ENCODE measurements around the gene MECR.

GRCh38 chr1:29269382-29269781 is 38.6 kb upstream of the MECR start:
- TF ChIP-seq, protein P1, sequence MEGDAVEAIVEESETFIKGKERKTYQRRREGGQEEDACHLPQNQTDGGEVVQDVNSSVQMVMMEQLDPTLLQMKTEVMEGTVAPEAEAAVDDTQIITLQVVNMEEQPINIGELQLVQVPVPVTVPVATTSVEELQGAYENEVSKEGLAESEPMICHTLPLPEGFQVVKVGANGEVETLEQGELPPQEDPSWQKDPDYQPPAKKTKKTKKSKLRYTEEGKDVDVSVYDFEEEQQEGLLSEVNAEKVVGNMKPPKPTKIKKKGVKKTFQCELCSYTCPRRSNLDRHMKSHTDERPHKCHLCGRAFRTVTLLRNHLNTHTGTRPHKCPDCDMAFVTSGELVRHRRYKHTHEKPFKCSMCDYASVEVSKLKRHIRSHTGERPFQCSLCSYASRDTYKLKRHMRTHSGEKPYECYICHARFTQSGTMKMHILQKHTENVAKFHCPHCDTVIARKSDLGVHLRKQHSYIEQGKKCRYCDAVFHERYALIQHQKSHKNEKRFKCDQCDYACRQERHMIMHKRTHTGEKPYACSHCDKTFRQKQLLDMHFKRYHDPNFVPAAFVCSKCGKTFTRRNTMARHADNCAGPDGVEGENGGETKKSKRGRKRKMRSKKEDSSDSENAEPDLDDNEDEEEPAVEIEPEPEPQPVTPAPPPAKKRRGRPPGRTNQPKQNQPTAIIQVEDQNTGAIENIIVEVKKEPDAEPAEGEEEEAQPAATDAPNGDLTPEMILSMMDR (conservative IDR thresholded peaks at IDR 0.05), result no peak
- TF ChIP-seq ZFX (IDR thresholded peaks at IDR 0.05), result no peak

Data from C4-2B (cell line).